Omental fat pad (tissue), 4 donors: ENCODE measurements around the gene TOX2. TPM values are rescaled to one million over a fixed set of nuclear protein-coding genes. Genes with fewer than 3 reads are reported as not detected.

Experiments
- ATAC-seq: fragments of 150-250 bp; one replicate; pipeline ENCODE4 v1.9.1; 2016; ENCODE audit warnings: mild to moderate bottlenecking, moderate library complexity; ENCODE audit not compliant: low FRiP score
- DNase-seq: peaks from one replicate; pipeline ENCODE4 v3.0.0-alpha.2; 2019; ENCODE audit warnings: low spot score
- total RNA-seq, 4 donors: library from RNA; depleted of rRNA; stranded (reverse); fragments of >200 nt; gene quantifications; one replicate each; pipeline ENCODE4 v1.1.0, GENCODE V29; 2016
- TF ChIP-seq, protein P1 (sequence below), 3 donors: fragments of 450-650 bp; IDR thresholded peaks; one replicate each; pipeline ENCODE4 v1.5.1; 2016 to 2017; ENCODE audit warnings: antibody characterized with exemption in 3 of 3, mild to moderate bottlenecking in 3 of 3, moderate library complexity in 2 of 3

TOX2 gene
- total RNA-seq, 4 donors from 2014 or later, result 0.44 to 7.1 (median 1.0) TPM

DNA sequence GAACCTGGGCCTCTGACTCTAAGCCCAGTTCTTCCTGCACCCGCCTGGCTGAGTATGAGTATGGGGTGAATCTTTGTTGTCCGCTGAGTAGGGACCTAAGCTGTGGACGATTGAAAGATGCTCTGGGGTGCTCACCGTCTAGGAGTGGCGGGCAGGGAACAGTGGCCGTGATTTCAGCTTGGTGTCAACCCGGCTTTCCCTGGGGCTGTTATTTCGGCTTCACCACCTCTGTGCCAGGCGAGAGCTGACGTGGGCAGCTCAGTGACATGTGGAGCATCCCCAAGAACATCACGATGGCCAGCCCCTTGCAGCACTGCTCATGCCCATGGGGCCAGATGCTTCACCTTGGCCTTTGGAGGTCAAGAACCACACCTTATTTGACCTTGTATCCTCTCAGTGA is 102.6 kb downstream of the TOX2 start:
- ATAC-seq, result no peak
- TF ChIP-seq, protein P1, sequence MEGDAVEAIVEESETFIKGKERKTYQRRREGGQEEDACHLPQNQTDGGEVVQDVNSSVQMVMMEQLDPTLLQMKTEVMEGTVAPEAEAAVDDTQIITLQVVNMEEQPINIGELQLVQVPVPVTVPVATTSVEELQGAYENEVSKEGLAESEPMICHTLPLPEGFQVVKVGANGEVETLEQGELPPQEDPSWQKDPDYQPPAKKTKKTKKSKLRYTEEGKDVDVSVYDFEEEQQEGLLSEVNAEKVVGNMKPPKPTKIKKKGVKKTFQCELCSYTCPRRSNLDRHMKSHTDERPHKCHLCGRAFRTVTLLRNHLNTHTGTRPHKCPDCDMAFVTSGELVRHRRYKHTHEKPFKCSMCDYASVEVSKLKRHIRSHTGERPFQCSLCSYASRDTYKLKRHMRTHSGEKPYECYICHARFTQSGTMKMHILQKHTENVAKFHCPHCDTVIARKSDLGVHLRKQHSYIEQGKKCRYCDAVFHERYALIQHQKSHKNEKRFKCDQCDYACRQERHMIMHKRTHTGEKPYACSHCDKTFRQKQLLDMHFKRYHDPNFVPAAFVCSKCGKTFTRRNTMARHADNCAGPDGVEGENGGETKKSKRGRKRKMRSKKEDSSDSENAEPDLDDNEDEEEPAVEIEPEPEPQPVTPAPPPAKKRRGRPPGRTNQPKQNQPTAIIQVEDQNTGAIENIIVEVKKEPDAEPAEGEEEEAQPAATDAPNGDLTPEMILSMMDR (IDR thresholded peaks at IDR 0.05), result no peak
- no peak for DNase-seq

DNA sequence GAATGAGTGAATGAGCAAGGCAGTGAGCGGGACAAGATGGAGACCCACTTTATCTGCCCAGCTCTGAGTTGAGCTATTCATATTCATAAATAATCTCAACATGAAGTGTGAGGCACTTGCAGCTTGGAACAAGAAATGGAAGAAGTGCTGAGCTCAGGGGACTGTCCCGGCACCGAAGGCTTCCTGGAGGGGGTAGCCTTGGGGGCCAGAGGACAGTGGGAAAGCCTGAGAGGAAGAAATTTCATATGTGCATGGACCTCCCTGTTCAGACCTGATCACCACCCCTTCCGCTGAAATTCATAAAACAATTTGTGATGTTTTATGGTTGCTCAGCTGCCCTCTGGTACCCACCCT is 103.2 kb downstream of the TOX2 start:
- ATAC-seq (no peak), DNase-seq (no peak)
- TF ChIP-seq, protein P1 (IDR thresholded peaks at IDR 0.05), result no peak

DNA sequence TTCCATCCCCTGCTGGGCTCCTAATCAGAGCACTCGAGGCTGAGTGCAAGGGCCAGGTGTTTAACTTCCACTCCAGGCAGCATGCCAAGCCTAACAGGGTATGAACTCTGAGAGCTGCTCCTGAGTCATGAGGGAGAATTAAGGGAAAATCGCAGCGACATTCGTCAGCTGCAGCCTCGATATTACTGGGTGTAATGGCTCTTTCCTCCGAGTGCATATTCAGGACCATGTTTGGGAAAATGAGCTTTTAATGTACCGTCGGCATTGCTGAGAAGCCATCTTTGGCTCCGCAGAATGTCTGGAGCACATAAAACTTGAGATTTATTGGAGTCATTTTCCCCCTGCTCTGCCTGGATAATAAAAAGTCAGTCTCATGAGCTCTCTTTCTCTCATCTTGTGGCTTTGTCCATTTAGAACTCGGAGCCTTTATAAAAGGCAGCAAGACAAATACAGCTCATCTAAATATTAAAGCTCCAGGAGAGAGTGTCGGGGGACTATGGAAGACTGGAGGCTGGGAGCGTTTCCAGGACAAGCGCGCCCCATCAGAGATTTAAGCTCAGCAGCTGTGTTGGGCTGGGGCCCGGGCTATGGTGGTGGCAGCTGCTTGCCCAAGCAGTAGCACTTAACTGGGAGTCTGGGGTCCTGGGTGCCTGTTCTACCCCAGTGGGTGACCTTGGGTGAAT is 103.7 kb downstream of the TOX2 start:
- DNase-seq (no peak), ATAC-seq (no peak)
- TF ChIP-seq, protein P1 (IDR thresholded peaks at IDR 0.05), result no peak

DNA sequence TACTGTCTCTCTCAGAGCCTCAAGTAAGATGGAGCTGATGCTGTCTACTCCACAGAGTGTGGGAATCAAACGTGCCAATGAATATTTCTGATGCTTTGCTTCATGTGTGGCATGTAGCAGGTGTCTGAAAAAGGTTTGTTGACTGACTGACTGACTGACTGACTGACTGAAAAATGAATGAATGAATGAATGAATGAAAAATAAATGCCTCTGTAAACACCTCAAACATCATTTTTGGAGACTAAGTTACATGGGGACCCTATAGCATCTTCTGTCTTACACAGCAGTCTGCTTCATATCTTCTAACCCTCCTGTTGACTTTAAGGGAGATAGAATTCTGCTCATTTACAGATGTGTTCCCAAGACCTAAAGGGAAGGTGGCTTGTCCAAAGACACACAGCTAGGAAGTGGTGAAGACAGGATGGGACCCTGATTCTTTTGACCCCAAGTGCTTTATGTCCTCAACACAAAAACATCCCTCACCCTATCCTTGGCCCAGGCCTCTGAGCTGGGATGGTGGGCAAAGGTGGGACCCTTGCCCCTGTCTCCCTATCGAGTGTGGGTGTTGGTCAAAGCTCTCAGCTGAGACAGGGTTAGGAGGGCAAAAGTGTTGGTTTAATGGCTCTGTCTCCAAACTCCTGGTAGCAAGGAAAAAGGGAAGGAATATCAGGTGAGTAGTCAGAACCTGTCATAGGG is 104.4 kb downstream of the TOX2 start:
- ATAC-seq (no peak), DNase-seq (no peak)
- TF ChIP-seq, protein P1 (IDR thresholded peaks at IDR 0.05), result no peak

DNA sequence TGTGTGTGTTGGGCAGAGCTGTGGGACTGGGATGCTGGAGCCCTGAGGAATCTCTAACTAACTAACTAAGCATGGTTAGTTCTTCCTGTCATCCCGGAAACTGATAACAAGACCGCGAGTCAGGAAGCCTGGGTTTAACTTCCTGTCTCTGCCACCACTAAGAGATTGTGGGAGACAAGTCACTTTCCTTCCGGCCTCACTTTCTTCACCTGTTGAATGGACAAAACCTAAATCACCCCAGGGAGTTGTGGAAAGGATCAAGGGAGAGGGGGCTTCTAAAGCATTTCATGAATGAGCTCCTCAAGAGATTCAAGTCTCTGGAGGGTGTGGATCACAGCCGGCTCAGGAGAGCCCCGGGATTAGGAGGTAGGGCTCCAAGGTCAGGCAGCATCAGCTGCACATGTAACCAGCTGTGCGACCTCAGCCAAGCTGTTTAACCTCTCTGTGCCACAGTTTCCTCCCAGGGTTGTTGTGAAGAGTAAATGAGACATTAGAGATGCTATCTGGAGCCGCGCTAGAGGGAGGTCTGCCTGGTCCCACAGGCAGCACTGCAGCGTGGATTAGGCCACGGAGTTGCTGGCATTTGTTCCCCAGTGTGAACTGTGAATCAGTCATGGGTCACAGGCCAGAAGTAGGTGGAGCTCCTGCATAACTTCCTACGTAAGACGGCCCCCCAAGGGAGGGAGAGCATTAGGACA is 105.1 kb downstream of the TOX2 start:
- DNase-seq (no peak), ATAC-seq (no peak)
- TF ChIP-seq, protein P1 (IDR thresholded peaks at IDR 0.05), result no peak

DNA sequence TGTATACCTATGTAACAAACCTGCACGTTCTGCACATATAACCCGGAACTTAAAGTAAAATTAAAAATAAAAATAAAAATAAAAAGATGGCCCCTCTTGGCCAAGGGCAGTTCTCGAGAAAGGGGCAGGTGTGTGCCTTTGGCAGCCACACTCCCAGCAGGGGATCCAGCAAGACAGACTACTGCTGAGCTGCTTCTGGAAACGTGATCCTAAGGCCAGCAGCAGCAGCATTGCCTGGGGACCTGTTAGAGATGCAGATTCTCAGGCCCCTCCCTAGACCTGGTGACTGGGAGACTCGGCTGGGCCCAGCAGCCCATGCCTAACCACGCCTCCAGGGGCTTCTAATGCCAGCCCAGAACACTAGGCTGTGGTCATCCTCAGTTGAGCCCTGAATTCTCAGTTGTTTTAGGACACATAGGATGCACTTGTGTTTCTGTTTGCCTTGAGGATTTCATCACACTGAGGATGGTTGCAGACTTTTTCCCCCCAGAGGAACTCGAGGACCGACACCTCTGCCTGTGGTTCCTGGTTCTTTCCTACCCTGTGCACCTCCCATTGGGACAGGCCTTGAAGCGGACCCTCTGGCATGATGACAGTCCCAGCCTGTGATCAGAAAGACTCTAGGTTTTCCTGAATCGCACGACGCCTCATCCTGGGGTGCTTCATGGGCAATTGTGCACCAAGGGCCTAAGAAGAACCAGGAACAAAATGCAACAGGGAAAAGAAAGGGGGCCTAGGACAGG is 105.9 kb downstream of the TOX2 start:
- TF ChIP-seq, protein P1 (IDR thresholded peaks at IDR 0.05), result no peak
- ATAC-seq (no peak), DNase-seq (no peak)
